Tibial nerve (tissue), 4 donors: ENCODE results near the gene OR2AJ1. TPM values are rescaled to one million over a fixed set of nuclear protein-coding genes. Genes with fewer than 3 reads are reported as not detected.

ENCODE experiments used
- DNase-seq, 2 donors: peaks; one replicate each; pipeline ENCODE4 v3.0.0-alpha.2; 2019; ENCODE audit warnings: low spot score in 2 of 2
- H3K27ac ChIP-seq, 4 donors: fragments of 200-600 bp; sonication (generic) in 3 of 4; one replicate each; pipeline ENCODE4 v1.5.1; 2017 to 2019; ENCODE audit warnings: mild to moderate bottlenecking in 1 of 4
- H3K27me3 ChIP-seq, 2 donors: fragments of 200-600 bp; sonication (generic) in 1 of 2; one replicate each; pipeline versions ENCODE4 v1.5.1 to v1.6.0; 2017 to 2019
- H3K36me3 ChIP-seq, 3 donors: fragments of 200-600 bp; sonication (generic); one replicate each; pipeline ENCODE4 v1.5.1; 2018 to 2019
- H3K4me1 ChIP-seq, 4 donors: fragments of 200-600 bp; sonication (generic) in 3 of 4; one replicate each; pipeline ENCODE4 v1.5.1; 2017 to 2019
- H3K4me3 ChIP-seq, 4 donors: fragments of 200-600 bp; sonication (generic) in 3 of 4; one replicate each; pipeline ENCODE4 v1.5.1; 2017 to 2019; ENCODE audit warnings: mild to moderate bottlenecking in 1 of 4, moderate library complexity in 1 of 4
- H3K9me3 ChIP-seq, 4 donors: fragments of 200-600 bp; sonication (generic) in 3 of 4; one replicate each; pipeline ENCODE4 v1.5.1; 2017 to 2019
- EP300 ChIP-seq, 2 donors: sonication (generic); formaldehyde crosslinking; IDR thresholded peaks; one replicate each; pipeline ENCODE4 v1.6.1; 2017; ENCODE audit warnings: antibody characterized with exemption in 2 of 2, mild to moderate bottlenecking in 1 of 2
- POLR2A ChIP-seq, 2 donors: fragments of 450-650 bp; IDR thresholded peaks; one replicate each; pipeline ENCODE4 v1.6.1; 2017; ENCODE audit warnings: antibody characterized with exemption in 2 of 2, mild to moderate bottlenecking in 2 of 2, moderate library complexity in 2 of 2
- WGBS, 2 donors: methylation state at CpG; one replicate each; pipeline ENCODE4 v1.1.5; 2018; 5-methylcytosine and 5-hydroxymethylcytosine counted together
- total RNA-seq, 4 donors: library from RNA; depleted of rRNA; stranded (reverse); fragments of >200 nt; gene quantifications; one replicate each; pipeline ENCODE4 v1.1.0, GENCODE V29; 2016
- TF ChIP-seq, protein P1 (sequence below), 5 experiments: fragments of 200-600 bp in 3 of 5; fragments of 450-650 bp in 2 of 5; sonication (generic) in 3 of 5; IDR thresholded peaks; one replicate each; pipeline ENCODE4 v1.5.1; 2016 to 2019; ENCODE audit warnings: antibody characterized with exemption in 5 of 5, mild to moderate bottlenecking in 3 of 5, moderate library complexity in 2 of 5

OR2AJ1 gene
- total RNA-seq, 4 donors from 2014 or later = not detected

DNA sequence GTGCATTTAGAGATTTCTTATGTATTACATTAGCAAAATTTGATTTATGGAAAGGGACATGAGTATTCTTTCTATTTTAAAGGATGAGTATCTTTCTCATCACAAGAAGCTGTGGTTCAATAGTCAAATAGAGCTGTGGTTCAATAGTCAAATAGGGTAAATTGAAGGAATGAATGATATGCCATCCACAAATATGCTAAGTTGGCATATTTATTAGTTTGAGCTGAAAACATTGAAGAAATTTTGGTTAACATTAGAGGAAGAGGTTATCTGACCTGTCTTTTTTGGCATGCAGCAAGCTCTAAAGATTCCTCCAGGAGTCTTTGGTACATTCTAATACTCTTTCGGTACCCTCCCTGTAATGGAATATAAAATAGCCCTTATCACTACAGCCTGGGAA lies 28.7 kb downstream of the OR2AJ1 start:
- no peak for DNase-seq
- H3K4me3 ChIP-seq = no peak overlapping the region
- no peaks in the 10 kb centered on the region for H3K27me3 ChIP-seq
- no peak overlapping the region for H3K27ac ChIP-seq
- WGBS, 2 donors = 90% methylated on average over 1 of the region's 1 CpG
- TF ChIP-seq EP300 (IDR thresholded peaks at IDR 0.05) = no peak
- TF ChIP-seq POLR2A (IDR thresholded peaks at IDR 0.05) = no peak
- TF ChIP-seq, protein P1, sequence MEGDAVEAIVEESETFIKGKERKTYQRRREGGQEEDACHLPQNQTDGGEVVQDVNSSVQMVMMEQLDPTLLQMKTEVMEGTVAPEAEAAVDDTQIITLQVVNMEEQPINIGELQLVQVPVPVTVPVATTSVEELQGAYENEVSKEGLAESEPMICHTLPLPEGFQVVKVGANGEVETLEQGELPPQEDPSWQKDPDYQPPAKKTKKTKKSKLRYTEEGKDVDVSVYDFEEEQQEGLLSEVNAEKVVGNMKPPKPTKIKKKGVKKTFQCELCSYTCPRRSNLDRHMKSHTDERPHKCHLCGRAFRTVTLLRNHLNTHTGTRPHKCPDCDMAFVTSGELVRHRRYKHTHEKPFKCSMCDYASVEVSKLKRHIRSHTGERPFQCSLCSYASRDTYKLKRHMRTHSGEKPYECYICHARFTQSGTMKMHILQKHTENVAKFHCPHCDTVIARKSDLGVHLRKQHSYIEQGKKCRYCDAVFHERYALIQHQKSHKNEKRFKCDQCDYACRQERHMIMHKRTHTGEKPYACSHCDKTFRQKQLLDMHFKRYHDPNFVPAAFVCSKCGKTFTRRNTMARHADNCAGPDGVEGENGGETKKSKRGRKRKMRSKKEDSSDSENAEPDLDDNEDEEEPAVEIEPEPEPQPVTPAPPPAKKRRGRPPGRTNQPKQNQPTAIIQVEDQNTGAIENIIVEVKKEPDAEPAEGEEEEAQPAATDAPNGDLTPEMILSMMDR (IDR thresholded peaks at IDR 0.05) = no peak
- H3K9me3 ChIP-seq = no peaks in the 10 kb centered on the region
- no peaks in the 10 kb centered on the region for H3K4me1 ChIP-seq
- no peaks in the 10 kb centered on the region for H3K36me3 ChIP-seq

DNA sequence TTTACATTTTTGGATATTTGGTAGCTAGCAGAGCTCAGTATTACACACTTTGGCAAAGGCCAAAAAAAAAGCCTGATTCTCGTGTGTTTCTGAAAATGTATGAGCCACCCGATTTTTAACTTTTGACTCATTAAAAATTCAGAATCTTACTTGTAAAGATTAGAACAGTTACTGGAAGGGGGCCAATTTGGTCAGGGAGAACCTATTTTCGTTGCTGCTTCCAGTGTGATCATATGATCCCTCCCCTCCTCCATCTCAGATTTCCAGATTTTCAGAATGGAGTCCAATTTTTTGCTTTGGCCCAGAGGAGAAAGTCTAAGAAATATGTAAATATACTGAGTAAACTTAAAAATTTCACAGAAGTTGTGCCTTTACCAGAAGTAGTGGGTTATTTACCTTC lies 37.1 kb downstream of the OR2AJ1 start:
- TF ChIP-seq, protein P1 (IDR thresholded peaks at IDR 0.05) = no peak
- TF ChIP-seq EP300 (IDR thresholded peaks at IDR 0.05) (no peak), POLR2A (IDR thresholded peaks at IDR 0.05) (no peak)

DNA sequence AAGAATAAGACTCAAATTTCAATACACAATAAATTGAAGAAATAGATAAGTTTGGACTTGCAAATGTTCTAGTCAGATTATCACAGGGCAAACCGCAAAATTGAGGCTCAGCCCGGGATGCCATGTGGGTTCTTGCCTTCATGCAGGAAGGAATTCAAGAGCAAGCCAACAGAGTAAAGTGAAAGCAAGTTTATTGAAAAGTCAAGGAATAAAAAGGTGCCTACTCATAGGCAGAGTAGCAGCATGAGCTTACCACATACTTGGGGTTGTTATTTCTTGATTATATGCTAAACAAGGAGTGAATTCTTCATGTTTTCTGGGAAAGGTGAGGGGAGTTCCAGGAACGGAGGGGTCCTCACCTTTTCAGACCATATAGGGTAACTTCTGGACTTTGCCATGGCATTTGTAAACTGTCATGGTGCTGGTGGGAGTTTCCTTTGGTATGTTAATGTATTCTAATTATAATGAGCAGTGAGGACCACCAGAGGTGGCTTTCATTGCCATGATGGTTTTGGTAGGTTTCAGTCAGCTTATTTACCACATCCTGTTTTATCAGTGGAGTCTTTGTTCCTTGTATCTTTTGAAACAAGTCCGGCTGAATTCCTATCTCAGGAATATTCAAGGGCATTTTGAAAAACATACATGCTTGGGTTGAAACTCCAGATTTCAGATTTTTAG lies 38.4 kb downstream of the OR2AJ1 start:
- H3K36me3 ChIP-seq = no peaks in the 10 kb centered on the region
- H3K27ac ChIP-seq = no peak overlapping the region
- TF ChIP-seq, protein P1 (IDR thresholded peaks at IDR 0.05) = no peak
- no peak for TF ChIP-seq POLR2A (IDR thresholded peaks at IDR 0.05)
- no peak for TF ChIP-seq EP300 (IDR thresholded peaks at IDR 0.05)
- H3K4me3 ChIP-seq = no peak overlapping the region
- DNase-seq = no peak
- no peaks in the 10 kb centered on the region for H3K9me3 ChIP-seq
- 59 to 65% methylated on average over 4 of the region's 4 CpGs for WGBS, 2 donors
- H3K4me1 ChIP-seq = no peaks in the 10 kb centered on the region
- H3K27me3 ChIP-seq = no peaks in the 10 kb centered on the region

More for the DNA sequence above, 37.1 kb downstream of the OR2AJ1 start:
- Histone ChIP-seq H3K27ac (no peak overlapping the region), H3K27me3 (no peaks in the 10 kb centered on the region), H3K9me3 (no peaks in the 10 kb centered on the region), H3K4me3 (no peak overlapping the region), H3K4me1 (no peaks in the 10 kb centered on the region), H3K36me3 (no peaks in the 10 kb centered on the region)
- DNase-seq = no peak
- 24 to 25% methylated on average over 3 of the region's 3 CpGs for WGBS, 2 donors

DNA sequence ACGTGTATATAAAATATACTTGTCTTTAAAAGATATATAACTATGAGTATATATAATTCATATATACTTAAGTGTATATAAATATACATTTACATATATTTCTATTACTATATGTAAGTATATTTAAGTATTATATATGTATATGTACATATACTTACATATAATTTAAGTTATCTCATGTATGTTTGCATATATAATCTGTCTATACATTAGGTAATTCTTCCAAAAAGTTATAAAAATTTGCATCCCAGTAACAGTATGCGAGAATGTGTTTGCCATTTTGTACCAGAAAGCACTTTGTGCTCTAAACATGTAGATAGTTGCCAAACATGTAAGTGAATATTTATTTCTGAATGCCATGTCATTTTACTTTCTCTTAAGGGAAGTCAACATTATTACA lies 40.2 kb downstream of the OR2AJ1 start, which contains the start of gene OR2AK2:
Gene OR2AK2, plus strand, starts transcription at position 301 of the 400 bp plus-strand sequence. CDS start 144 bp downstream, outside the sequence.
- TF ChIP-seq EP300 (IDR thresholded peaks at IDR 0.05) (no peak), POLR2A (IDR thresholded peaks at IDR 0.05) (no peak)
- TF ChIP-seq, protein P1 (IDR thresholded peaks at IDR 0.05) = no peak
- Histone ChIP-seq H3K4me1 (no peaks in the 10 kb centered on the region), H3K9me3 (peaks cover 0 to 3% (median 0%) of the 10 kb centered on the region in 4 donors), H3K4me3 (no peak within 1 kb of the TSS), H3K36me3 (no peaks in the 10 kb centered on the region), H3K27me3 (no peaks in the 10 kb centered on the region), H3K27ac (no peak within 1 kb of the TSS)
- 86% methylated on average over 2 of the region's 2 CpGs for WGBS, 2 donors
- no peak for DNase-seq

DNA sequence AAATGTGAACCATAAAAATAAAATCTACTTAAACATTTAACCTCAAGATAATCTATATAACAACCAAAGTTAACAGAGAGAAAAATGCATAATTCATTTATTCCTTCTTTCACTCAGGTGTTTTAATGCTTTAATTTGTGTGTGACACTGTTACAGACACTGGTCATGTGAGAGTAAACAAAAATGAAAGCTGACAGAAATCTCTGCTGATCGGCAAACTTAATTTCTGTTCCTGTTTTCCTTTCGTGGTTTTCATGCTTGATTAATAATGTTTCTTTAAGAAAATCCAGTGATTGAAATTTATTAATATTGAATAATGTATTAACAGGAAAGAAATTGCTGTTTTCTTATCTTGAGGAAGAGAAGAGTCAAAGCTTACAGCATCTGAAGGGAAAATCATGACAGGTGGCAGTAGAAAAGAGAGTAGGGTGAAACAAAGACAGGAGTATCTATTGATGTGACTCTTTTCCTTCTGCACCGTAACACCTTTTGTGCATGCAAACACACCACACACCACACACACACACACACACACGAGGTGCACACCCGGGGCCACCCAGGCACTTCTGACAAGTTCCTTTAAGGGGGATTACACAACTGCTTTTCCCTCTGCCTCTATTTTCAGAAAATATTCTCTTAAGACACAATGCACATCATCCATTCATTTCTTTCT lies 42.0 kb downstream of the OR2AJ1 start:
- H3K4me1 ChIP-seq = no peaks in the 10 kb centered on the region
- no peak overlapping the region for H3K27ac ChIP-seq
- WGBS, 2 donors = 71 to 73% methylated on average over 5 of the region's 5 CpGs
- no peaks in the 10 kb centered on the region for H3K36me3 ChIP-seq
- H3K27me3 ChIP-seq = no peaks in the 10 kb centered on the region
- peaks cover 0 to 3% (median 0%) of the 10 kb centered on the region in 4 donors for H3K9me3 ChIP-seq
- no peak for DNase-seq
- no peak overlapping the region for H3K4me3 ChIP-seq
- TF ChIP-seq POLR2A (IDR thresholded peaks at IDR 0.05) = no peak
- no peak for TF ChIP-seq EP300 (IDR thresholded peaks at IDR 0.05)
- TF ChIP-seq, protein P1 (IDR thresholded peaks at IDR 0.05) = no peak
